Cerebellar cortex (tissue), 1 donor: ENCODE results near the gene PPY.
"Not testable (repeated sequence)": the region's sequence is repeated elsewhere in the genome, so short reads cannot be mapped to it uniquely, and the experiment has no call there.

ENCODE experiments used
- DNase-seq: peaks from one replicate; pipeline ENCODE4 v3.0.0-alpha.2; 2015; ENCODE audit warnings: low spot score

Gene PPY

DNA sequence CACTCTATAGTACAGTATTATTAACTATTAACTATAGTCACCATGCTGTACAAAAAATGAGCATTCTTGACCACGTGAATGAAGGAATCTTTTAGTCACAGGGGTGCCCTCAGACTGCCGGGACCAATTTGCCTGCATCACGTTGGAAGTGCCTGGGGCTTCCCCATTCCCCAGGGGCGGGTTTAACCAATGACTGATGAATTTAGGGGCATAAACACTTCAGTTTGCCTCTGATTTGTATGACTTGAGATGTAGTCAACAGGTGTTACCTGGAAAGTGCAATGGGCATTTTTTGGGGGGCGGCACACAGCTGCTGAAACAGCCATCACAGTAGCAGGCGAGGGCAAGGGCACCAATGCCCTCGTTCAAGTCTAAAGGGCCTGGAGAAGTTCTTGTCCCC, 20.2 kb upstream of the PPY start:
- DNase-seq, result no peak

DNA sequence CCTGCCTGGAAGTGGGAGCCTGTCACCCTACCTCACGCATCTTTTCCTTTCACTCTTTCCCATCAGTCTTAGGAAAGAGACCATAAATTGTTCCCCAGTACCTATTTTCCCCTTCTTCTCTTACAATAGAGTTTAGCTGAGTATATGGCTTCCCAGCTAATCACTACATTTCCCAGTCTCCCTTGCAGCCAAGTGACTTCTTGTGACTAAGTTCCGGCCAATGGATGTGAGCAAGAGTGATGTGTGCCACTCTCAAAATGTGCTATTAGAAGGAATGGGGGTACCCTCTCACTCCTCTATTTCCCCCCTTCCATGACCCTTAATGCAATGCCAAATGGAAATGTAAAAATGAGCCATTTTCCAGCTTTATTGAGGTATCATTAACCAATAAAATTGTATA, 19.7 kb upstream of the PPY start:
- DNase-seq, result no peak

DNA sequence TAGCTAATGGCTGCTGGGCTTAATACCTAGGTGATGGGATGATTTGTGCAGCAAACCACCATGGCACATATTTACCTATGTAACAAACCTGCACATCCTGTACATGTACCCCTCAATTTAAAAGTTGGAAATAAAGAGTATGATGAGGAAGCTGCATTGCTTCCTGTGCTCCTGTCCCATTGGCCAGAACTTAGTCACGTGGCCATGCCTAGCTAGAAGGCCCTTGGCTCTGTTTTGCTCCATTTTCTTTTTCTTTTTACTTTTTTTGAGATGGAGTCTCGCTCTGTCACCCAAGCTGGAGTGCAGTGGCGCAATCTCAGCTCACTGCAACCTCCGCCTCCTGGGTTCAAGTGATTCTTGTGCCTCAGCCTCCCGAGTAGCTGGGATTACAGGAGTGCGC, 19.0 kb upstream of the PPY start:
- DNase-seq, result not testable (repeated sequence)

DNA sequence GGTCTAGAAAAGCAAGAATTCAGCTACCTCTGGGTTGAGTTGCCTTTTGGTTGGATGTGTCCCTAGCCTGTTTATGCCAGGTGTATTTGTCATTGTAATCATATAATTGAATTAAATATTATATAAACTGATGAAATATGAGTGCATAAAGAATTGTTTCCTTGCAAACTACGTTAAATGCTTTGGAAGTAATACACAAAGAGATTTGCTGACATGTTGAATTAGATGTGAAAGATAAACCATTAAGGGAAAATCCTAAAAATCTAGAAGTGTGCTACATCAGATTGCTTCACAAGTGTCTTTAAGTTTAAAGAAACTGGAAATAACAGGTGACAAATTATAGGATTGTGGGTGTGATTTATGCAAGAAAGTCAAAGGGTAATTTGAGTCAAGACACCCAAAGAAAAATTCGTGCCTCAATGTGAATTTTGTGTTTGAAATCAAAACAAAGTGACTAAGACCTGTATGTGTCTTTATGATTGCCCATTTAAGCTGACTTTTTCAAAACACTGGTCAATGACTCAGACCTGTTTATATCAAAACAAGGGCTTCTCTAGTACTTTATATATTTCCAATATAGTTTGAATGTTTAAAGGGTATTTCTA, 16.6 kb upstream of the PPY start:
- DNase-seq, result no peak

DNA sequence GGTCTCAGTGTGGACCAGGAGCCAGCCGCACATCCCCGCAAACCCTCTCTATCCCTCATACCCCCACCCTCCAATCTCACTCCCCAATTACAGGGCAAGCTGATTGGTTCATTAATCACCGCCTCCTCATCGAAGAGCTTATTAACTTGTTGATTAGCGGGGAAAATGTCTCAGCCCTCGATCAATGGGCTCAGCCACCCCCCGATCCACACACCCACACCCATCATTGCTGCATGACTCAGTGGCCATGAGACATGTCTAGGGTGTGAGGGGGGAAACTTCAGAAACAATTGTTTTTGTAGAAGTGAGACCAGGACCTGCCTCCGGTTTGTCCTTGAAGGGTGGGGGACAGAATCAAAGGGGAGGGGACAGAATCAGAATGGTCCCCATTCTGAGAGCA, 13.9 kb upstream of the PPY start:
- no peak for DNase-seq

DNA sequence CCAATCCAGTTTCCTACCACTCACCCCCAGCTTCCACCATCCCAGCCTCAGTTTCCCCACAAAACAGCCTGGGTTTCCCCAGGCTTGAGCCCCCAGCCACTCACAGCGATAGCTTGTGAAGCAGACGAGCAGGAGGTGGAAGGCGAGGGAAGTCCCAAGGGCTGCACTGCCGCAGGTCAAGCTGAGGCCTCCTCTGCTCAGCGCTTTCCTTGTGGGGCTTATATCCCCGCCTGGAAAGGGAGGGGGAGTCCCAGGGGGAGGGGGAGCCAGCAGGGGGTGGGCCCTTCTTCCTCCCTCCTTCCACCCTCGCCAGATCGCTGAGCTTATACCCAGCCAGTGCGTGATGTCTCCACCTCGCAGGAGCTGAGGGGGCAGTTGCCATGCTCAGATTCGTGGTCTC, 11.5 kb upstream of the PPY start, which contains the start of gene PYY:
PYY (minus strand) TSS at position 195 of the 400 bp plus-strand sequence. CDS start 457 bp downstream, outside the sequence.
- DNase-seq, result no peak

DNA sequence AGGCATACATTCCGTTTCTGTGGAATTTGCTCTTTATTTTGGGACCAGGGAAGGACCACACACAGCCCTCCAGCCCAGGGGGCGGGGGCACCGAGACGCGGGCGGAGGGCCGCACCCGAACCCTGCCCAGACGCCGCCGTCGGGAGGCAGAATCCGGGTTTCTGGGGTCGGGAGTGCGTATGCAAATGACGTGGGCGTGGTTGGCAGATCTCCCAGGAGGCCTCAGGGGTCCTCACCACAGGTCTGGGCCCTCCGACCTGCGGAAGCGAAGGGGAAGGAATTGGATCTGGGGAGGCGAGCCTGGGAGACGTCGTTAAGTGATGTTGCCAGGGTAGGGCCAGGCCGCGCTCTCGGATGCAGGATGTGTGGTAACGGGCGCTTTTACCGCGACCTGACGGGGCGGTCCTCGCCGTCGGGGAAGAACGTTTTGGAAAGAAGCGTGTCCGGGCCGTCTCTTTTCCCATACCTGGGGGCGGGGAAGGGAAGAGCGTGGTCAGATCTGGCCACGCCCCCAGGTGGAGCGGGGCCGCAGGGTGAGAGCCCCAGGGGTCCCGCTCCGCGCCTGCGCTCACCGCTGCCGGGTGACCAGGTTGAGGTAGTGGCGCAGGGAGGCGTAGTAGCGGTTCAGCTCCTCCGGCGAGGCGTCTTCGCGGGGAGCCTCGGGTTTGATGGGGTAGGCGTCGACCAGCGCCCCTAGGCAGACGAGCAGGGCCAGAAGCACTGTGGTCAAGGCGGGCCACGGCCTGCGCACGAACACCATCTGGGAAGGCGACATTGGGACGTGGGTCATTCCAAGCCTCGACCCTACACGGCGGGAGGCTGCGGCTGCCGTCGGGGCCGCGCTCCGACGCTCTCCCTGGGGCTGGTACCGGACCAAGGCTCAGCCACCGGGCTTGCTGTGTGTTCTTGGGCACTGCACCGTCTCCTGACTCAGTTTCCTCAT, 10.7 kb upstream of the PPY start:
- no peak for DNase-seq

DNA sequence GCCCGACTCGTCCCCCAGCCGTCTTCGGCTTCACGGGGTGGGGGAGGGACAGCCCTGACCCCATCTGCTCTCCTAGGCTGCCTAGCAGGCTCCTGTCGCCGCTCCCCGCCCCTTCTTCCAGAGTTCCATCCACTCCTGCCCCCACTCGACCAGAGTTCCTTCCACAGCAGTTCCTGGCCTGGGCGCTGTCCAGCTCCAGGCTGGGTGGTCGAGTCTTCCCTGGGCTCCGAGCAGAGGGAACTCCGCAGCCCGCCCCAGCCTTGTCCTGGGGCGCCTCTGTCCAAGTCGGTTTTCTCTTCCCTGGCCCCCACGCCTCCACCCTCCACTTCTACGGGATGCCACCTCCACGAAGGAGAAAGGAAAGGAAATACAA, 10.1 kb upstream of the PPY start:
- no peak for DNase-seq

DNA sequence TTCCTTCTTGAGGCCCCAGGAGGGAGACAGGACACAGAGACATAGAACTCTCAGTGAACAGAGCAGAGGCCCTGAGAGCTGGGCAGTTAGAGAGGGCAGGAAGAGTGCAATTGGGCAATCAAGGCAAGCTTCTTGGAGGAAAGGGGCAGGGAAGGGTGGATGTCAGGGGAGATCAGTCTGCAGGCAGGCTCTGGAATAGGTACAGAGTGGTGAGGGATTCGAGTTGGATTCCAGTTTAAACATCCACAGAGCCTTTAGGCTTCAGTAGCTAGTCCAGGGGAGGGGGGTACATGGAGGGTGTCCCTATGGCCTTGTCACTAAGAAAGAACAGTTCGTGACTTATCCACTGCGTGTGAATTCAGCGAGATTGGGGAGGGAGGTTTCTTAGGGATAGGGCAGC, 9.5 kb upstream of the PPY start:
- no peak for DNase-seq

DNA sequence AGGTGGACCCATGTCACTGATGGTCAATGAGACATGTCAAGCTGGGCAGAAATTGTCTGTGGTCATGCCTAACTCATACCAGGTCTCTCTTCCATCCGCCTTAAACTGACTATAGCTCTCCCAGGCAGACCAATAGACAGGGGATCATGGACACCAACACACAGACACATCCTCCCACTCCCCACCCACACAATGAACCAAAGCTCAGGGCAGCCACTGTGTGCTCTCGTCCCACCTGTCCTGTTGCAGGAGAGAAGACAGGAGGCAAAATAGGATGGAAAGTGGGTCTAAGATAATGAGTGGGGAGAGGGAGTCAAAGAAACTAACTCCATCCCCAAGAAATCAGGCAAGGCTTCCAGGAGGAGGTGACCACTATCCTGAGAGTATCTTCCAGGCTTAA, 8.3 kb upstream of the PPY start:
- DNase-seq, result no peak

DNA sequence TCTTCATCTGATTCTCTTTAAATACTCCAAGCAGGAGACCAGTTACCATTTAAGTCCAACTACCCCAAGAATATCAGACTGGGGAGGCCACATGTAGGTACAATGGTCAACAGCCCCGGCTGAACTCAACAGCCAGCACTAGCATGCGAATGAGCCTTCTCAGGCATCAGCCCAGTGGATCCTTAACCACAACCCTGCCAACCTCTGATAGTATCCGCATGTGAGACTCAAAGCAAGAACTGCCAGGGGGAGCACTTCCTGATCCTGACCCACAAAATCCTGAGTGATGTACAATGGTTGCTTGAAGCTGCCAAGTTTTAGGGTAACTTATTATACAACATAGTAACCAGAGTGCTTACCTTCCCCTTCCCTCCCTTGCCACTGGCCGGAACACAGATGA, 7.5 kb upstream of the PPY start:
- DNase-seq, result no peak

DNA sequence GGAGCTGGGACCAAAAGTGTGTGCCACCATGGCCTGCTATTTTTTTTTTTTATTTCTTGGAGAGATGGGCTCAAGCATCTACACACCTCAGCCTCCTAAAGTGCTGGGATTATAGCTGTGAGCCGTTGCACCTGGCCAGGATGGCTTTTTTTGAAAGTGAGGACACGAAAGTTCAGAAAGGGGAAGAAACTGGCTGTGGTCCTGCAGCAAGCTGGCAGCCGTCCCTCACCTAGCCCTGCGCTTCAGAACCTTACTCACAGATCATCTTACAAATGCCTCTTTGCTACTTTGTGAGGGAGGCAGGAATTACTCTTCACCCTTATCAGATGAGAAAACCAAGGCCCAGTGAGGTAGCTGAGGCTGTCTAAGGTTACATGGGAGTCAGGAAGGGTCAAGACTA, 4.5 kb upstream of the PPY start:
- no peak for DNase-seq

DNA sequence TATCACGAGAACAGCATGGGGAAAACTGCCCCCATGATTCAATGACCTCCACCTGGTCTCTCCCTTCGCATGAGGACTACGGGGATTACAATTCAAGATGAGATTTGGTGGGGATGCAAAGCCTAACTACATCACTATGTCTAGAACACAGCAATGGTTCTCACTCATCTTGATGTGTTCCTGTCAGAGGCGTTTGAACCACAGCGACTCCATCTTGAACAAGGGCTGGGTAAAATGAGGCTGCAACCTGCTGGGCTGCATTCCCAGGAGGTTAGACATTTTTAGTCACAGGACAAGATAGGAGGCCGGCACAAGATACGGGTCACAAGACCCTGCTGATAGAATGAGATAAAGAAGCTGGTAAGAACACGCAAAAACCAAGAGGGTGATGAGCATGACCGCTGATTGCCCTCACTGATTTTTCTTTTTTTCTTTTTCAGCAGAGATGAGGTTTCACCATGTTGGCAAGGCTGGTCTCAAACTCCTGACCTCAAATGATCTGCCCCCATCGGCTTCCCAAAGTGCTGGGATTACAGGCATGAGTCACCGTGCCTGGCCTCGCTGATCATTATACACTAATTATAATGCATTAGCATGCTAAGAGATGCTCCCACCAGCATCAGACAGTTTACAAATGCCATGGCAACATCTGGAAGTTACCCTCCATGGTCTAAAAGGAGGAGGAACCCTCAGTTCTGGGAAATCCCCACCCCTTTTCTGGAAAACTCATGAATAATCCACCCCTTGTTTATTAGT, 3.0 kb upstream of the PPY start:
- no peak for DNase-seq

DNA sequence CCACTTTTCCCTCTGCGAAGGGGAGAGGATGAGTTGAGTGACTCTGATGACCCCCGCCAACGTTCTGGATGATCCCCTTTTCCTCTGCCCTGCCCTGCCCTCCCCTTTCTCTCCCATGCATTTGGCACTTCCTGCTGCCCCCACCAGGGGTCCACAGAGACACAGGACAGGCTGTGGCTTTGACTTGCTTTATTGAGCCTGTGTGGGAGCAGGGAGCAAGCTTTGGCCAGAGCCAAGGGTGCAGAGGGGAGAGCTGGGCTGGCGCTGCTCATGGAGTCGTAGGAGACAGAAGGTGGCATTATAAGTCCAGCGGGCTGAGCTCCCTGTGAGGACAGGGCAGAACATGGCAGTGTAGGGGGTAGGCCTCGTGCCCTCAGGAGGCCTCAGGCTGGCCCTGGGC, 1.6 kb downstream of the PPY start:
- DNase-seq, result peak; percentile 45

DNA sequence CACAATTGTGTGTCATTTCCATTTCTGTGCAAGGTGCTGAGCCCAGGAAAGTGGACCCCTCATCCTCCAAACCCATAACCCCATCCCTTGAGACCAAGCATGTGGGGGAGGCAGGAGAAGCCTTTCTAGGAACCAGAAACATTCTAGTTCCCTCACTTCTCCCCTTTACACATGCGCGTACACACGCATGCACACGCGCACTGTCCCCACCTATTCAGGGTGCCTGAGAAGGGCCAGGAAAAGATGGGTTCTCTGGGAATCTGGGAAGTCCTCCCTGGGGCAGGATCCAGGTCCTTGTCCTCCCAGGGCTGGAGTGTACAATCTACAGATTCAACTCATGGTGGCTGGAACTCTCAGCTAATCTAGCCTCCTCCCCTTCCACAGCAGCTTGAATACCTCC, 2.4 kb downstream of the PPY start:
- DNase-seq, result no peak

DNA sequence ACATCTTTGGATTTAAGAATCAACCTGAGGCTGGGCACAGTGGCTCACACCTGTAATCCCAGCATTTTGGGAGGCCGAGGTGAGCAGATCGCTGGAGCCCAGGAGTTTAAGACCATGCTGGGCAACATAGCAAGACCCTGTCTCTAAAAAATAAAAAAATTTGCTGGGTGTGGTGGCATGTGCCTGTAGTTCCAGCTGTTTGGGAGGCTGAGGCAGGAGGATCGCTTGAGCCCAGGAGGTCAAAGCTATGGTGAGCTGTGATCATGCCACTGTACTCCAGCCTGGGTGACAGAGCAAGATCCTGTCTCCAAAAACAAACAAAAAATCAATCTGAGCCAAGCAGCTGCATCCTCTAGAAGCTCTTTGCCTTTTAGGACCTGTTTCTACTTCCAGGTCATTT, 2.8 kb downstream of the PPY start:
- DNase-seq, result not testable (repeated sequence)

DNA sequence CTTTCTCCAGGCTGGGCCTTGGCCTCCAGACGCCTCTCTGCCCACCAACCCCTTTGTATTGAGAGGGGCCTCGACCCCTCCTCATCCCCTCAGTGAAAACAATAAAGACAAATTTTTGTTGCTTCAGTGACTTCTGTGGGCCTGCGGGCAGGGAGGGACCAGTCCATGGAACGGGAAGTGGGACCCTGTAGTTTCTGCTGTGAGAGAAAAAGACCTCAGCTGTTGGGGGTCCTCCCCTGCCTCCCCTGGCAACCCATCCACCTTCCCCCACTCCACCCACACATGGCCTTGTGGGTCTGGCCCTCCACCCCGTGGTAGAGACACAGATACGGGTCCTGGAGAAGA, 3.5 kb downstream of the PPY start:
- DNase-seq, result no peak

DNA sequence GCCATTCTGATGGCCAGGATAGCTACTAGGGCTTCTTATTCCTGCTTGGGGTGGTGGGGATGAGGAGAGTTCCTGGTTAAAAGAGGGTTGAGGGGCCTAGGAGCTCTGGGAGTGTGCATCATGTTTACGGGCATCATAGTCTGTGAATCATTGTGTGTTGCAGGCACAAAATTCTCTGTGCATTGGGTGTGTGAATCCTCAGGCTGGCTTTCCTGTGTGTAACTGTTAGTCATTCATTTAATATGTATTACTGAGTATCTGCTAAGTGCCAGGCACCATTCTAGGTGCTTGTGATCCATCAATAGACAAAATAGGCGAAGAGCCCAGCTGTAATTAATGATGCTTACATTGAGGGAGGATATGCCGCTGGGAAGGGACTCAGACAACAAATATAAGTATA, 5.8 kb downstream of the PPY start:
- DNase-seq, result no peak

DNA sequence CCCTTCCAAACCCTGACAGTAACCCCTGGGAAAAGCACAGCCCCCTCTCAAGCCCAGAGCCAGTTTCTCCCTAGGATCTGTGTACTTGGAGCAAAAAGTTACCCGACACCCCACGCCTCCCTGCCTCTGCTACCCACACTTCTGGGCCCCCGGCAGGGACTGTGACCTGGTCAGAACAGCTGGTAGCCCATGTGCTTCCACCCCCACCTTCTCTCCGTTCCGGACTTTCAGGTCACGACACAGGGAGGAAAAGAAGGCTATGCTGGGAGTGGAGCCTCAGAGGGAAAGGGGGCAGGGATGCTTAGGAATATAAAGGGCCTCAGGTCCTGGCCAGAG, 6.4 kb downstream of the PPY start:
- DNase-seq, result no peak

DNA sequence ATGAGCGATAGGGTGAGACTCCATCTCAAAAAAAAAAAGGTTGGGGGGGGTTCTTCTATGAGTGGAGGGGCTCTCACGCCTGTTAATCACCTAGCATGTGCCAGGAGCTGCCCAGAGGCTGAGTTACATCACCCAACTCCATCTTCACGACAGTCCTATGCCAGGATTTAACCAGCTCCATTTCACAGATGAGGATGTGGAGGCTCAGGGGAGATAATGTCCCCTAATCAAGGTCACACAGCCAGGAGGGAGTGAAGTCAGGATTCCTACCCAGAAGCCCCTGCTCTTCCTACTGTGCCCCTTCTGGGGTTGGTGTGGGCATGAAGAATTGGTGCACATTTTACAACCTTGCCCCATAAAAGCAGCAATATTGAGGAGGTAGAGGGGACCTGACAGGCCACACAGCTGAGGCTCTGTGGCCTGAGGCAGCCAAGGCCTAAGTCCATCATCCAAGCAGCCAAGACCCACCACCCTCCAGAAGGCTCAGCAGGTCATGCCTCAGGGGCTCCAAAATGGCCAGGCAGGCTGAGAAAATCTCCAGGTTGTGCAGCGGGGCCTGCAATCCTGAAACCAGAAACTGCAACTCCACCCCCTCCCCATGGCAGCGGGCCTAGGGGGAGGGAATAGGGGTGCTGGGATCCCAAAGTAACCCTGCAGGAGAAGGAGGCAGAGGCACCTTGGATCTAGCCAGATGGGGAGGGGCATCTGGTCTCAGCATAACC, 6.9 kb downstream of the PPY start:
- DNase-seq, result no peak

DNA sequence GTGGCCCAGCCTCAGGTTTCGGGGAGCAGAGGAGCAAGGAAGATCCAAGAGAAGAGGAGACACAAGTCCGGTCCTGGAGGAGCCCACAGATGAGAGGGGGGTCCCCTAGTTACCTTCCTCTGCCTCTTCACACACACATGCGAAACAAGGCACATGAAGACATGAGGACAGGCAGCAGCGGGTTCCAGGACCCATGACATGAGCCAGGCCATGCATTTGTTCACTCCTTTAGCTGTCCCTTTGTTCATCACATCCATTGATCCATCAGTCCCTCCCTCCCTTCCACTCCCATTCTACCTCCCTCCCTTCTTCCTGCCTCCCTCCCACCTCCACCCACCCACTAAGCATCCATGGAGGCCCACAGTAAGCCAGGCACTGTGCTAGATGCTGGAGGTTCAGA, 9.4 kb downstream of the PPY start:
- no peak for DNase-seq

DNA sequence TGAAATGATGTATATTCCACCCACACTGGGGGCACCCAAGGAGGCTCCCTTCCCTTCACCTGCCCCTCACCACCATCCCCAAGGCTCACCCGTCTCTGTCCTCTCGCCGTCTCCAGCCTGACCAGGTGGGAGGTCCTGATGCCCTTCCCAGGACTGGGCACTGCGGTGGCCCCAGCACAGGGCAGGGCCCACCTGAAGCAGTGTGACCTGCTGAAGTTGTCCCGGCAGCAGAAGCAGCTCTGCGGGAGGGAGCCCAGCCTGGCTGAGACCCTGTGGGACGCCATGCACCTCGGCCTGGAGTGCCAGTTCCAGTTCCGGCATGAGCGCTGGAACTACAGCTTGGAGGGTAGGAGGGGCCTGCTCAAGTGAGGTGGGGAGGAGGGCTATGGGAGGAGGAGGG, 9.9 kb downstream of the PPY start:
- DNase-seq, result no peak
